Renal pelvis (tissue), 4 donors: Measurements from ENCODE around the gene SYNGR2. TPM values are rescaled to one million over a fixed set of nuclear protein-coding genes. Genes with fewer than 3 reads are reported as not detected.

Source experiments
- DNase-seq: peaks from one replicate; pipeline ENCODE4 v3.0.0-alpha.2; 2013
- polyA plus RNA-seq, 3 donors: library from polyadenylated mRNA; unstranded; fragments of 120-200 nt; gene quantifications; one replicate each; pipeline ENCODE4 v1.2.1, GENCODE V29; 2013; ENCODE audit not compliant: insufficient read length in 3 of 3

SYNGR2 gene
- polyA plus RNA-seq, 3 donors: 71.5 to 79.1 (median 72.9) TPM

DNA sequence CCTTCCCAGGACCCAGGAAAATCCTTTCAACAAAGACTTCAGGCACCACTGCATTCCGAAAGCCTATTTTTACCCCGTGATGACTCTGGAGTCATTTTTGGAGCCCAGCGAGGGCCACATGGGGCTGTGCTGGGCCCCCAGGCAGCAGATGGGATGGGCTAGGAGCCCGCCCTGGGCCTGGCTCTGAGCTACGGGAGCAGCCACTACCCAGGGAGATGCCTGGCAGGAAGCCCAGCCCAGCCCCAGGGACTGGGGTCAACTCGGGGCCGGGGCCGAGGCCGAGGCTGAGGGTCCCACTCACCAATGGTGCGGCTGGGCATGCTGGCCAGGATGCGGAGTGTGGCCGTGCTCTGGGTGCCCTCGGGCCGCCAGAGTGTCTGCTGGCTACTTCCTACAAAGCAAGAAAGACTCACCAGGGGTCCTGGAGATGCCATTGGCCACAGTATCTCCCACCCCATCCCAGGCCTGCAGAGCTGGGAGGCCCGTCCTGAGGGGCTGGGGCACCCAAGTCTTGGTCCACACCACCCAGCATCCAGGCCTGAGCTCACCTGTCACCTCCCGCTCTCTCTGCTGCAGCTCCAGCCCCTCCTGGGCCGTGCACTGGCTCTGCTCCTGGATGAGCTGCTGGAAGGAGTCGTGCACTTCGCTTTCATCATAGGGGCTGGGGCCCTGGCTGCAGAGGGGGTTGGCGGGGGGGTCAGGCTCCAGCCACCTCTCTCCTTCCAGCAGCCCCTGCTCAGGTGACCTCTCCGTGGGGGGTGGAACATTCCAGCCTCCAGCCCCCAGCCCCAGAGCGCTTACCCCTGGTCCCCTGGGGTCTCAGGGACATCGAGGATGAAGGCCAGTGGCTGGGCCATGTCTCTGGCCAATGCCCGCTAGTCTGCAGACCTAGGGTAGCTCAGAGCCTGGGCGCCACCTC, 42.1 kb upstream of the SYNGR2 start:
- no peak for DNase-seq

DNA sequence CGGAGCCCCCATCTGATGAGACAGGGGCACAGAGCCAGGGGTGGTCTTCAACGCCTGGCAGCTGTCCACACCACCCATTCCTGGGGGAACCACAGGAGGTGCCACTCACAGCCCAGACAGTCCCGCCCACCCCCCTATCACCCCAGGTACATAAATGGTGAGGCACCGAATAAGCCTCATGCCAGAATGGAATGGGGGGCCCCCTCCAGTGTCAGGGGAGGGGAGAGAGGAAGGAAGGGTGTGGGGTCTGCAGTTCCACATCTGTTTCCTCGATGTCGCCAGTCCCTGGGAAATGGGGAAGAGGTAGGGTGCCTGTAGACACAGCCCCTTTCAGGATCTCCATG, 41.5 kb upstream of the SYNGR2 start:
- DNase-seq: no peak

DNA sequence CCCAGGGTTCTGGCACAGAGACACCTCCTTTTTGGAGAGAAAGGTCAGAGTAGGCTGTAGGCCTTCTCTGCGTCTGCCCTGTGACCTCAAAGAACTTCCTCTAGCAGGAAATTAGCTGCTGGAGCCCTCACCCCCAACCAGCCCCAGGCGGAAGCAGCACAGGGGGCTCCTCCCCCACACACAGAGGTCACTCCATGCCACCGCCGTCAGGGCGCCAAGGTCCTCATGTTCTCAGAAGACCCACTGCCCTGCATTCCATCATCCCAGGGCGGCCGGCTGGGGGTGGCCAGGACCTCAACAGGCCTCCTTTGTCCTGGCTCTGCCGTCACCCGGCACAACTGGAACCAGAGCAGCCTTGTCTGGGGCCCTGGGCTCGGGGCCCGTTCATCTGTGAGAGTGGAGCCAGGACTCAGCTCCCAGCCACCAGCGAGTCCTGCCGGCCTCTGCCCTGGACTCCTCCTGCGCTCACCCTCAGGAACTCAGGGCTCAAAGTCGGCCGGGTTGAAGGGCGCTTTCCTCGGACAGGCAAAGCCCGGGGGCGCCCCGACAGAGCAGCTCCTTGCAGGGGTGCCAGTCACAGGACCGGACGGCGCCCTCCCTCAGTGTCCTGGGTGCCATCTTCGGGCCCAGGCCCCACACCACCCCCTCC, 41.0 kb upstream of the SYNGR2 start:
- DNase-seq: no peak

DNA sequence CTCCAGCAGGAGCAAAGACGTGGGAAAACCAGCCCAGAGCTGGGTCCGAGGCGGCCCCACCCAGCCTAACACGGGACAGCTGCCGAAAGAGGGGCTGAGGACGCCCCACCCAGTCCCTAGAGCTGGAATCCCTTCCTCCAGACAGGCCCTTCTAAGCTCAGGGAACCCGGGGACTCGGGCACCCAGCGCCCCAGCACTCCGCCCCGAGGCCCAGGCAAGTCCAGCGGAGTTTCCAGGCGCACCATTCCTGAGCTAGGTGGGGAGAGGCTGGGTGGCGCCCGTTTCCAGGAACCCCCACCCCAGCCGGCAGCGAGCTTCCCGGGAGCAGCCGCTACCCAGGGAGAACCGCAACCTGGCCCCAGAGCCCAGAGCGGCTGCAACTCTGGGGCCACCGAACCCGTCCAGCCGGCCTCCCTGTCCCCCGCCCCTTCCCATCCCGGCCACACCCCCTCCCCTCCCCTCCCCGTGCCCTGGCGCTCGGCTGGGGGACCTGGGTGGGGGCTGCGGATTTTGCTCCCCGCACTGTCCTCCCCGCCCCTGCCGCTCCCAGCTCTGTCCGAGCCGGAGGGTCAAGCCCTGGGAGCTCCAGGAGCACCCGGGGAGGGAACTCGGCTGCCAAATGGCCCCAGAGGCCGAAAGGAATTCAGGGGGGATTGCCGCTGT, 40.4 kb upstream of the SYNGR2 start:
- no peak for DNase-seq

DNA sequence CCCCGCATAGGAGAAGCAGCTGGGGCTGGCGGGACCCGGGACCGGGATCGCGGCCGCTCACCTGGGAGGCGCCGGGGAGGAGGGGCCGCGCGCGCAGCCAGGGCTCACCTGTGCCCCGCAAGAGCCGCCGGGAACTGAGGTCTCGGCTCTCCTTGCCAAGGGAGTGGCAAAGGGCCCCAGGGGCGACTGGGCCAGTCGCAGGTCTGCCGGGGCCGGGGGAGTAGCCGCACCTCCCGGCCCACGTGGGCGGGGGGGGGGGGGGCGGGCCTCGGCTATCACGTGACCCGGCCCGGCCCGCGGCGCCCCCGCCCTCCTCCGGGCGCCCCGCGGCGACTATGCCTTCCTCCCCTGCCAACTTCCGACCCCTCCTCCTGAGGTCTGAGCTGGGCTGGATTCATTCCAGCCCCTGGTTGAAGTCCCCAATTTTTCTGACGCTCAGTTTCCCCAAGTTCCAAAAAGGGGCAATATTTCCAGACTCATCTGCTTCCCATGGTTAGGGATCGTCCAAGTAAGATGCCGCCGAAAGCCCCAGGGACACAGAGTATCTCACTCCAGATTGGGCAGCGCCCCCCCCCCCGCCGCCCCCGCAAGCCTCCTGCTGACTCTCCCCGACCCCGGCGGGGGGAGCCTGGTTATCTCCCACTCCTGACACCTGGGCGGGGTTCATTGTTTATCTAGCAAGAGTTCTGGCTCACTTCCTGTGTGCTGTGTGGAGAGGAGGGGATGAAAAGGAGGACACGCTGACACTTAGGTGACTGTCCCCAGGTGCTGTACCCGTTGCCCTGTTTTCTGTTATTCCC, 39.6 kb upstream of the SYNGR2 start, which contains the start of gene TMC6:
TSS of gene TMC6 (minus strand) at position 205 of the 800 bp plus-strand sequence. CDS start 1,923 bp downstream, outside the sequence.
- no peak for DNase-seq

DNA sequence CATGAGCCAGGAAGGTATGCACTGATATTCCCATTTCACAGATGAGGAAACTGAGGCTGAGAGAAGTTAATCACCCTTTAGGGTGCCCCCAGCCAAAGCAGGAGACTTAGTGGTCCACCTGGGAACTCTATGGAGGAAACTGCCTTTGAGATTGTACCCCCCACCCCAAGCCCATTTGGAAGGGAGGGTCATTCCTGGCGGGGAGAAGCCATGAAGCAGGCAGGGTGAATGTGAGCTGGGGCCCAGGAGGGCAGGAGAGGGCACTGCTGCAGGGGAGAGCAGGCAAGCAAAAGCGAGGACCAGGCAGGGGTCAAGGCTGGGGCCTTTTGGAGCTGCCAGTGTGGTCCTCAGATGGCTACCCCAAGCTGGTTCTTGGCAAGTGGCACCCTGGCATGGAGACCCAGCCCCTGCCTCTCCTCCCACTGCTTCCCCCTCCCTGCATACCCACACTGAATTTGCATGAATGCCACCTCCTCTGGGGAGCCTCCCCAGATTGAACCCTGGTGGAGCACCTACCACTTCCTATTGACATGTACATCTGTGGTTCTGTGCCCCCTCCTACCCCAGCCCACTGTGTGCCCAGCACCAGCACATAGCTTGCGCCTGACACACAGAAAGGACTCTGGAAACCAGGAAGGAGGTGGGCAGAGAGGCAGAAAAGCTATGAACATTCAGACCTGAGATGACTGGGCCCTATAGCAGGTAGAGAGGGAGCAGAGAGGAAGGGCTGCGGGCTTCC, 38.9 kb upstream of the SYNGR2 start:
- no peak for DNase-seq

DNA sequence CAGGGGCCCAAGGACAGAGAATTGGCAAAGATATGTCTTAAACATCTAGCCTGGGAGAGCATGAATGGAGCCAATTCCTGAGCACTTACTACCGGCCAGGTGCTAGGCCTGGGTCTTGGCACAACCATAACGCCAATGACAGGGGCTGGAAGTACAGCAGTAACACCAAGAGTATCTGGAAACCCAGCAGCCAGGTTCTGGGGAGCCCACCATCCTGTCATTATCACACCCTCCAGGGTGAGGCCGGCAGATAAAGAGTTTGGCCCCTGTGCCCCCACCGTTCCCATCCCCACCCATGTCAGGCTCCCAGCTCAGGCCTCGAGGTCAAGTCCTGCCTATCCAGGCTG, 38.3 kb upstream of the SYNGR2 start:
- DNase-seq: no peak

DNA sequence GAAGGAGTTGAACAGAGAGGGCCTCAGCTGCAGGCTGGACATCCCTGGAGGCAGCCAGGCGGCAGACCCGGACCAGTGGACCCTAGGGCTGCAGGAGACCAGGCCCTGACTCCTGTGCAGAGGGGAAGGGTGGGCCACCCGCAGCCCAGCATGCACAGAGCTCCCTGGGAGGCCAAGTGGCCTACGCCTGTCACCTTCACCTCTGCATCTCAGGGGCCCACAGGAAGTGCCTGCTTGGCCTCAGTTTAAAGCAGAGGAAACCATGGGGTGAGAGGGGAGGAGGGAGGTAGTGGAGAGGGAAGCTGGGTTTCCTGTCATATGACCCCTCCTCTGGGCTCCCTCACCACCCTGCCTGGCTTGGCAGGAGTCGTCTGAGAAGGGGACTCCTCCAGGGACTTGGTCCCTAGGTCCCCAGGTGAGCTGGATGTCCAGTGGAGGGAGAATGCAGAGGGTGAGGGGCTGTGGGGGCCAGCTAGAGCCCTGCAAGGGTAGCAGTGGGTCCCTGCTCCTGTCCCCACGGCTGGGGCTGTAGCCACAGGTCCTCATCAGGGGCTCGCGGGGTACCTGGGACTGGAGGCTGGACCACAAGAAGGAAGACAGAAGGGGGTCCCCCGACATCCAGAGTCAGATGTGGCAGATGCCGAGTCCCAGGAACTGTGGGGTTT, 37.8 kb upstream of the SYNGR2 start, which contains the start of gene TMC8:
TSS of gene TMC8 (plus strand) at position 335 of the 665 bp plus-strand sequence. CDS start 818 bp downstream, outside the sequence.
- no peak for DNase-seq

DNA sequence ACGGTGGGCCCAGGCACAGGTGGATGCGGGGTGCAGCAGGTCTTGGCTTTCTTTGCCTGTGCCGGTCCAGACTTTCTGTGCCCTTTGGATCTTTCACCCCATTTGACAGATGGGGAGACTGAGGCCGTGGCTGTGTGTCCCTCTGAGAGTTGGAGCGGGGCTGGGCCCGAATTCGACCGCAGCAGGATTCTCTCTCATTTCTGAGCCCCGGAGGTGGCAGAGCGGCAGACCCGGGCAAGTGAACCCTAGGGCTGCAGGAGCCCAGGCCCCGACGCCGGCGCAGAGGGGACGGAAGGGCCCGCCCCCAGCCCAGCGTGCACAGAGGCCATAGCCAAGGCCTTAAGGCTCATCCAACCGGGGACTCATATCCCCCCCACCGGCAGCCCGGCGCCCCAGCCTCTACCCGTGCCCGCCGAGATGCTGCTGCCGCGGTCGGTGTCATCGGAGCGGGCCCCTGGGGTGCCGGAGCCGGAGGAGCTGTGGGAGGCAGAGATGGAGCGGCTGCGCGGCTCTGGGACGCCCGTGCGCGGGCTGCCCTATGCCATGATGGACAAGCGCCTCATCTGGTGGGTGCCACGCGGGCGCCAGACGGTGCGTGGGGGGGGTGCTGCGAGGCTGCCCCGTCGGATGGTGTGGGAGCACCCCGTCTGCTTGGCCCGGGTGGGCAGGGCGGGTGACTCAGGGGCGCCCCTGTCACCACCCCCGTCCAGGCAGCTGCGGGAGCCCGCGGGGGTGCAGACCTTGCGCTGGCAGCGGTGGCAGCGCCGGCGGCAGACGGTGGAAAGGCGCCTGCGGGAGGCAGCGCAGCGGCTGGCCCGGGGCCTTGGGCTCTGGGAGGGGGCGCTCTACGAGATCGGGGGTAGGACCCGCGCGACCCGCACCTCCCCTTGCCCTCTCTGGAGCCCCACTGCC, 37.0 kb upstream of the SYNGR2 start:
- no peak for DNase-seq

DNA sequence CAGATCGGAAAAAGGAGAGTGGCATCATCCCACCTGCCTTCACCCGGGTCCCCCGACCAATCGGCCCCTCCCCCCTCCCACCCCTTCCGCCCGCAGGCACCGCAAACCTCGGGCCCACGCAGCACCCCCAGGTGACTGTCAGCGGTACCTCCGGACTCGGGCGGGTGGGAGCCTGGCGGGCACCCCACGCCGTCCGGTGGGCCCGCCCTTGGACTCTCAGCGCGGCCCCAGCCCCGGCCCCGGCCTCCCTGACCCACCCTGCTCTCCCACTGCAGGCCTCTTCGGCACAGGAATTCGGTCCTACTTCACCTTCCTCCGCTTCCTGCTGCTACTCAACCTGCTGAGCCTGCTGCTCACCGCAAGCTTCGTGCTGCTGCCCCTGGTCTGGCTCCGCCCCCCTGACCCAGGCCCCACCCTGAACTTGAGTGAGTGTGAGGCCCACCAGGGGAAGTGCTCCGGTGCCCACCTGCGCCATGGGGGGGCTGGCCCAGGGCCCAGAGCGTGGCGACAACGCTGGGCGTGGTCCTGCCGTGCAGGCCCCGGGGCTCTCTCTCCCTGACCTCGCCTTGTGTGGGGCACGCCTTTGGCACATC, 36.2 kb upstream of the SYNGR2 start:
- DNase-seq: no peak

DNA sequence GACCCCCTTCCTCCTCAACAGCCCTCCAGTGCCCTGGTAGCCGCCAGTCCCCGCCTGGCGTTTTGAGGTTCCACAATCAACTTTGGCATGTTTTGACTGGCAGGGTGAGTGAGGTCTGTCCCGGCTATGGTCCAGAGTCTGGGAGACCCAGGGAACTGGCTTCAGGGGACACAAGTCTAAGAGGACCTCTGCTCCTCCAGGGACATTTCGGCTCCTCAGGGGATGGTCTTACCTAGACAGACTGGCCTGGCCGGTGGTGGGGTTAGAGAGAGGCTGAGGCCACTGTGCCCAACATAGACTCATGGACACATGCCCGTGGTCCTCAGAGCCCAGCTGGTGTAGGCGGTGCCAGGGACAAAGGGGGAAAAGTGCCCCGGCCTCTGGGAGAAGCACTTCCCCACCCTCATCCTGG, 35.6 kb upstream of the SYNGR2 start:
- no peak for DNase-seq

DNA sequence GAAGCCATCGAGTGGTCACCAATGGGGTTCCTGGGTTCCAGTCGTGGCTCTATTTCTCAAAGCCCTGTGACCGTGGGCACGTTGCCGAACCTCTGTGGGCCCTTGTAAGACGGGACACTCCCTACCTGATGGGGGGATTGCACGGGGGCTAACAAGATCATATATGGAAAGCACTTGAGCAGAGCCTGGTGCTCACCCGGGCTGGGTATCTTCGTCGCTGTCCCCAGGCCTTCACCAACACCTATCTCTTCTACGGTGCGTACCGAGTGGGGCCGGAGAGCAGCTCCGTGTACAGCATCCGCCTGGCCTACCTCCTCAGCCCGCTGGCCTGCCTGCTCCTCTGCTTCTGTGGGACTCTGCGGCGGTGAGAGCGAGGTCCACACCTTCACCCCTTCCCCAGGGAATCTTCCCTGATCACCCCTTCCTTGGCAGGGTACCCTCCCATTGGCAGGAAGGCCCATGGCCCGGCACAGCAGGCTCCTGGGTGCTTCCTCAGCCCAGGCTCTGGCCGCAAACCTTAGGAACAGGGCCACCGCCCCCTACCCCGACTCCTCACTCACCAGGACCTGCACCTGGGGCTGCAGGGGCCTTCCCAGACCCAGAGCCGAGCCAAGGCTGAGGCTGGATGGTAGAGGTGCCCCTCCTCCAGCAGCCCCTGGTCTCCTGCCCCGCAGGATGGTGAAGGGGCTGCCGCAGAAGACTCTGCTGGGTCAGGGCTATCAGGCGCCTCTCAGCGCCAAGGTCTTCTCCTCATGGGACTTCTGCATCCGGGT, 35.0 kb upstream of the SYNGR2 start:
- no peak for DNase-seq

DNA sequence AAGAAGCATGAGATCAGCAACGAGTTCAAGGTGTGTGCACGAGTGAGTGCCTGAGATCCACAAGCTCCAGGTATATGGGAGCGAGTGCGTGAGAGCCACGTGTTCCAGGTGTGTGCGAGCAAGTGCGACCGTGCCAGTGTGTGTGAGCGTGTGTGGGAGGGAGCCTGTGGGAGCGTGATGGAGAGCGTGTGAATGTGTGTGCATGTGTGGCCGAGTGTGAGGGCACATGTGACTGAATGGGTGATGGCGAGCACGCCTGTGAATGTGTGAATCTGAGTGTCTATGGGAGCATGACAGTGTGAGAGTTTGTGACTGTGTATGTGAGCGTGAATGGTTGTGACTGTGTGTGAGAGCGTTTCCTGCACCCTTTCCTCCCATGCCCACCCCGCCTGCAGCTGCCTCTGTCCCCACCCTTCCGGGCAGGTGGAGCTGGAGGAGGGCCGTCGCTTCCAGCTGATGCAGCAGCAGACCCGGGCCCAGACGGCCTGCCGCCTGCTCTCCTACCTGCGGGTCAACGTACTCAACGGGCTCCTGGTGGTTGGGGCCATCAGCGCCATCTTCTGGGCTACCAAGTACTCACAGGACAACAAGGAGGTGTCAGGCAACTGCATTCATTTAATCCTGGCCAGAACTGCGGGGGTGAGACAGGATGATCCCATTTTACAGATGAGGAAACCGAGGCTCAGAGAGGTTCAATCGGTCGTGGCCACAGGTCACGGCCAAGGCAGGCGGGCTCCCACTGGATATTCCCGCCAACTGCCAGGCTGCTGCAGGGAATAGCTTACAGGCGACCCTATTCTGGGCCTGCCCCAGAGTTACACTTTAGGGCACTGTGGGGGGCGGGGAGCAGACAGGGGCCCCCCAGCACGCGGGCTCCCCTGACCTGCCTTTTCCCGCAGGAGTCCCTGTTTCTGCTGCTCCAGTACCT, 34.1 kb upstream of the SYNGR2 start:
- DNase-seq: no peak

DNA sequence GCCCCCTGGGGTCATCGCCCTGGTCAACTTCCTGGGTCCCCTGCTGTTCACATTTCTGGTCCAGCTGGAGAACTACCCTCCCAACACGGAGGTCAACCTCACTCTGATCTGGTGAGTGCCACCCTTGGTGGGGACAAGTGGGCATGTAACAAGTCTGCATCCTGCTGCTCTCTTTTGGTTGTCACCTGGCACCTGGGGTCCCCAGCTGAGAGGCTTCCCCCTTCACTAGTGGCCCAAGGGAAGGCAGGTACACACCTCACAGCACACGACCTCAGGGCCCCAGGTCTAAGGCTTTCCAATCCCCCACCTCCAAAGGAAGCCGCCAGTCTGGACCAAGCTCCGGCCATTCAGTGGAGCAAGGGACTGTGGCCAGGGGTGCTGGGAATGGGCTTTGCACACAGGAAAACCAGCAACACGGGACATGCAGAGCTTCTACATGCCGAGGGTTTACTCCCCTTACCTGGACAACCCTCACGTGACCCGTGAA, 33.4 kb upstream of the SYNGR2 start:
- DNase-seq: no peak

DNA sequence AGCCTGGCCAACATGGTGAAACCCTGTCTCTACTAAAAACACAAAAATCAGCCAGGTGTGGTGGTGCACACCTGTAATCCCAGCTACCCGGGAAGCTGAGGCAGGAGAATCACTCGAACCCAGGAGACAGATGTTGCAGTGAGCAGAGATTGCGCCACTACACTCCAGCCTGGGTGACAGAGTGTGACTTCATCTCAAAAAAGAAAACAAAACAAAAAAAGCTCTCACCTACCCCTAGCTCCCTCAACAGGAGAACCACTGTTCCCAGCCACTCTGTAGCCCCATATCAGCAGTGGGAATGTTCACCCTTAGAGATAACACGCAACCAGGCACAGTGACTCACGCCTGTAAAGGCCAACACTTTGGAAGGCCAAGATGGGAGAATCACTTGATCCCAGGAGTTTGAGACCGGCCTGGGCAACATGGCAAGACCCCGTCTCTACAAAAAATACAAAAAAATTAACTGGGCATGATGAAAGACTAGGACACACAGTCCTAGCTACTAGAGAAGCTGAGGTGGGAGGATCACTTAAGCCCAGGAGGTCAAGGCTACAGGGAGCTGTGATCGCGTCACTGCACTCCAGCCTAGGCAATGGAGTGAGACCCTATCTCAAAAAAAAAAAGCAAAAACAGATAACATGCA, 32.4 kb upstream of the SYNGR2 start:
- no peak for DNase-seq
